NCI-H1092 treated with DMSO at 0.1 percent for 48 hours (cell line): ENCODE measurements around the gene LONP2.
"Not testable (repeated sequence)": the region's sequence is repeated elsewhere in the genome, so short reads cannot be mapped to it uniquely, and the experiment has no call there.

Experiments
- DNase-seq: peaks from one replicate; lab custom pipeline; 2025; lab: John Stamatoyannopoulos, UW

The LONP2 gene

GRCh38 chr16:48291303-48291702 is 47.2 kb downstream of the LONP2 start:
- DNase-seq = no peak

GRCh38 chr16:48291754-48292153 is 47.7 kb downstream of the LONP2 start:
- DNase-seq = no peak

GRCh38 chr16:48292452-48292851 is 48.4 kb downstream of the LONP2 start:
- no peak for DNase-seq

- no peak for DNase-seq
Observed at GRCh38 chr16:48294724-48295123, 50.6 kb downstream of the LONP2 start.

GRCh38 chr16:48295488-48296281 is 51.6 kb downstream of the LONP2 start:
- no peak for DNase-seq

GRCh38 chr16:48299471-48299870 is 55.4 kb downstream of the LONP2 start:
- no peak for DNase-seq

- DNase-seq = no peak
Observed at GRCh38 chr16:48300391-48300856, 56.3 kb downstream of the LONP2 start.

GRCh38 chr16:48308535-48308934 is 64.4 kb downstream of the LONP2 start:
- DNase-seq = no peak

- DNase-seq = no peak
Observed at GRCh38 chr16:48310908-48311641, 67.0 kb downstream of the LONP2 start.

GRCh38 chr16:48313905-48314304 is 69.8 kb downstream of the LONP2 start:
- DNase-seq = not testable (repeated sequence)

GRCh38 chr16:48317026-48317425 is 72.9 kb downstream of the LONP2 start:
- no peak for DNase-seq

GRCh38 chr16:48317614-48318315 is 73.7 kb downstream of the LONP2 start:
- DNase-seq = no peak

GRCh38 chr16:48318630-48319029 is 74.5 kb downstream of the LONP2 start:
- no peak for DNase-seq

GRCh38 chr16:48321317-48322036 is 77.4 kb downstream of the LONP2 start:
- DNase-seq = no peak

- DNase-seq = no peak
Observed at GRCh38 chr16:48323783-48324775, 80.0 kb downstream of the LONP2 start.

GRCh38 chr16:48326915-48327314 is 82.8 kb downstream of the LONP2 start:
- no peak for DNase-seq

GRCh38 chr16:48329138-48329537 is 85.0 kb downstream of the LONP2 start:
- DNase-seq = no peak

- DNase-seq = no peak
Observed at GRCh38 chr16:48330189-48330840, 86.2 kb downstream of the LONP2 start.

GRCh38 chr16:48330841-48331192 is 86.7 kb downstream of the LONP2 start:
- DNase-seq = no peak

- DNase-seq = no peak
Observed at GRCh38 chr16:48332978-48333377, 88.9 kb downstream of the LONP2 start.
